ENCODE data around the gene RAB7A. TPM values are rescaled to one million over a fixed set of nuclear protein-coding genes. Genes with fewer than 3 reads are reported as not detected.
A peak's percentile ranks its signal among the peaks of the same experiment; 100 is the strongest.

The RAB7A gene
- total RNA-seq, 1 donor from 2014 or later = 149 TPM

DNA sequence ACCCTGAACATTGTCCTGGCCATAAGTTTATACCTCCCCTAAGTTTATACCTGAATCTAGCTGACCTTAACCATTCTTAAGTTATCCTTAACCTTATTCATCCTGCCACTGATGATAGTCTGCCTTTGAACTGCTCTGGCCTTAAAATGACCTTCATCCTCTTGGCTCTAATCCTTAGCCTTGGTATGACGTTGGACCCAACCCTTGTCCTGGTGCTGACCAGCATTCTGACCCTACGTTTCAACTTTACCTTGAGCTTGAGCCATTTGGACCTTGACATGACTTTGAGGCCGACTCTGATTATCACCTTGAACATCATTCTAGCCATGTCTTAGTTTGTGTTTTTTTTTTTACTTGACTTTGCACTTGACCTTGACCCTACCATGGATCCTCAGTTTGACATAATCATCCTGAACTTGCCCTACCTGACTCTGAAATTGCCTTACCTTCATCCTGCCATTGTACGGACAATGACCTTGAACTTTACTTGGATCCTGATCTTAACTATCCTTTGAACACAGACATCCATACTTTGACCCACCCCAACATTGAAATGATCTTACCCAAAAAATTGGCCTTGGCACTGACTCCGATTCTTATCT lies 92.3 kb downstream of the RAB7A start:
- Mint-ChIP-seq H3K27ac (ENCODE audit: unreplicated experiment) (no peak overlapping the region), H3K27me3 (ENCODE audit: low read depth) (no peaks in the 10 kb centered on the region), H3K36me3 (ENCODE audit: low read depth) (peaks cover 40% of the 10 kb centered on the region), H3K4me1 (no peaks in the 10 kb centered on the region), H3K4me3 (no peak overlapping the region), H3K9me3 (peaks cover 3% of the 10 kb centered on the region)
- no peak for DNase-seq (ENCODE audit: low read depth, low spot score)
- TF ChIP-seq, protein P1, sequence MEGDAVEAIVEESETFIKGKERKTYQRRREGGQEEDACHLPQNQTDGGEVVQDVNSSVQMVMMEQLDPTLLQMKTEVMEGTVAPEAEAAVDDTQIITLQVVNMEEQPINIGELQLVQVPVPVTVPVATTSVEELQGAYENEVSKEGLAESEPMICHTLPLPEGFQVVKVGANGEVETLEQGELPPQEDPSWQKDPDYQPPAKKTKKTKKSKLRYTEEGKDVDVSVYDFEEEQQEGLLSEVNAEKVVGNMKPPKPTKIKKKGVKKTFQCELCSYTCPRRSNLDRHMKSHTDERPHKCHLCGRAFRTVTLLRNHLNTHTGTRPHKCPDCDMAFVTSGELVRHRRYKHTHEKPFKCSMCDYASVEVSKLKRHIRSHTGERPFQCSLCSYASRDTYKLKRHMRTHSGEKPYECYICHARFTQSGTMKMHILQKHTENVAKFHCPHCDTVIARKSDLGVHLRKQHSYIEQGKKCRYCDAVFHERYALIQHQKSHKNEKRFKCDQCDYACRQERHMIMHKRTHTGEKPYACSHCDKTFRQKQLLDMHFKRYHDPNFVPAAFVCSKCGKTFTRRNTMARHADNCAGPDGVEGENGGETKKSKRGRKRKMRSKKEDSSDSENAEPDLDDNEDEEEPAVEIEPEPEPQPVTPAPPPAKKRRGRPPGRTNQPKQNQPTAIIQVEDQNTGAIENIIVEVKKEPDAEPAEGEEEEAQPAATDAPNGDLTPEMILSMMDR (conservative IDR thresholded peaks at IDR 0.05) = no peak

DNA sequence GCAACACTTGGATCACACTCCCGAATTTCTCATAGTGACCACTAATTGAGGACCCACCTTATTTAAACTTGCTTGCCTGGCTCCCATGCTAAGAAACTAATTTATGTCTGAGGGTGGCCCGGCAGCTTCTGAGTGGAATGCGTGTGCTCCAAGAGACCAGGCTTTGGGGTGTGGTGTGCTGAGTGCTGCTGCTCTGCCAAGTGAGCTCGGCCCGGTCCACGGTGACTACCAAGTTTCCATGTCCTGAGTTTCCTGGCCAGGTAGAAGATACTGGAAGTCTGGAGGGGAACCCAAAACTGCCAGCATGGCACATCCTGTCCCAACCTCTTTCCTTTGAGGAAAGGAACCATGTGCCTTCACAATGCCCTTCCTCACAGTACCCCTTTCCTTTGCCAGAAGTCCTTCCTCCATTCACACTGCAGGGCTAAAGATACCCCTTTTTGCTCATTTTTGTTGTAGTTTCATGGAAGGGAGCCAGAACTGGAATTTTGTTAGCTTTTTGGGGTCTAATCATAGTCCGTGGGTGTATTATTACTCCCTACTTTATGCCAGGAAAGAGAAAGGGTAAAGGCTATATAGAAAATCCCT lies 94.4 kb downstream of the RAB7A start:
- Mint-ChIP-seq H3K4me1 (peaks cover 4% of the 10 kb centered on the region), H3K9me3 (peaks cover 3% of the 10 kb centered on the region), H3K36me3 (ENCODE audit: low read depth) (peaks cover 33% of the 10 kb centered on the region), H3K27ac (ENCODE audit: unreplicated experiment) (no peak overlapping the region), H3K4me3 (no peak overlapping the region), H3K27me3 (ENCODE audit: low read depth) (no peaks in the 10 kb centered on the region)
- no peak for DNase-seq (ENCODE audit: low read depth, low spot score)
- TF ChIP-seq, protein P1 (conservative IDR thresholded peaks at IDR 0.05) = no peak

DNA sequence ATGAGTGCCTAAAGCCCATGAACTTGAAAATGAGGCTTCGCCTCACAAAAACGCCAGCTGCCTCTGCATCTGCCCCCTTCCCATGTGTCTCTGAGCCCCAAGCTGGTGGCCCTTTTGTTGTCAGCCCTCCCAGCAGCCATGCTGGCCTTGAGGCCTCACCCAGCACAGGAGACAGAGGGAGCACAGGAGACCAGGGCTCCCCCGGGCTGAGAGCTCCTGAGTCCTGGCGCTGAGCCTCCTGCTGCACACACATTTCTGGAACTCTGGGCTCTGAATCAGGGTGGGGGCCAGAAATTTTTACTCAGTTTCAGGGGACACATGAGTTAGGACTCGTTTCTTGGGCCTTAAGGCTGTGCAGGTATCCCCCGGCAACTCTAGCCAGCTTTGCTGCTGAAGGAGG lies 97.0 kb downstream of the RAB7A start:
- H3K36me3 Mint-ChIP-seq (ENCODE audit: low read depth) = peaks cover 22% of the 10 kb centered on the region
- H3K4me3 Mint-ChIP-seq = no peak overlapping the region
- peaks cover 3% of the 10 kb centered on the region for H3K9me3 Mint-ChIP-seq
- H3K27me3 Mint-ChIP-seq (ENCODE audit: low read depth) = no peaks in the 10 kb centered on the region
- TF ChIP-seq, protein P1 (conservative IDR thresholded peaks at IDR 0.05) = no peak
- H3K4me1 Mint-ChIP-seq = peaks cover 4% of the 10 kb centered on the region
- no peak for DNase-seq (ENCODE audit: low read depth, low spot score)
- no peak overlapping the region for H3K27ac Mint-ChIP-seq (ENCODE audit: unreplicated experiment)

DNA sequence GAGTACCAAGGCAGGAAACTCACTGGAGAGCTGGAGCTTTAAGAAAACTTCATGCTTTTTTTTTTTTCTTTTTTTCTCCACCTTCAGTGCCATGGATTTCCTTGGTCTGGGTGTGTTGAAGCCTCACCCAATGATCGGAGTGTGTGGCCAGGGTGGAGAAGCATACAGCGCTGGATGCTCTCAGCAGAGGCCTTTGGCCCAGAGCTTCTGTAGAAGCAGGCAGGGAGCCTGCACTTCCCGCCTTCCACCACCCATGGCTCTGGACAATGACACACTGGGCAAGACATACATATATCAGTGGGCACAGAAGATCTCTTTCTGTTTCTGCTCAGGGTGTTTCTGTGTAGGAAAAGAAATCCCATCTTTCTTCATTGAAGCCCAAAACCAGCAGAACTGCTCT lies 97.6 kb downstream of the RAB7A start:
- peaks cover under 1% of the 10 kb centered on the region for H3K9me3 Mint-ChIP-seq
- no peak for DNase-seq (ENCODE audit: low read depth, low spot score)
- H3K27me3 Mint-ChIP-seq (ENCODE audit: low read depth) = no peaks in the 10 kb centered on the region
- peak overlapping the region; percentile 50 for H3K27ac Mint-ChIP-seq (ENCODE audit: unreplicated experiment)
- TF ChIP-seq, protein P1 (conservative IDR thresholded peaks at IDR 0.05) = no peak
- H3K4me1 Mint-ChIP-seq = peaks cover 4% of the 10 kb centered on the region
- H3K36me3 Mint-ChIP-seq (ENCODE audit: low read depth) = peaks cover 16% of the 10 kb centered on the region
- no peak overlapping the region for H3K4me3 Mint-ChIP-seq

DNA sequence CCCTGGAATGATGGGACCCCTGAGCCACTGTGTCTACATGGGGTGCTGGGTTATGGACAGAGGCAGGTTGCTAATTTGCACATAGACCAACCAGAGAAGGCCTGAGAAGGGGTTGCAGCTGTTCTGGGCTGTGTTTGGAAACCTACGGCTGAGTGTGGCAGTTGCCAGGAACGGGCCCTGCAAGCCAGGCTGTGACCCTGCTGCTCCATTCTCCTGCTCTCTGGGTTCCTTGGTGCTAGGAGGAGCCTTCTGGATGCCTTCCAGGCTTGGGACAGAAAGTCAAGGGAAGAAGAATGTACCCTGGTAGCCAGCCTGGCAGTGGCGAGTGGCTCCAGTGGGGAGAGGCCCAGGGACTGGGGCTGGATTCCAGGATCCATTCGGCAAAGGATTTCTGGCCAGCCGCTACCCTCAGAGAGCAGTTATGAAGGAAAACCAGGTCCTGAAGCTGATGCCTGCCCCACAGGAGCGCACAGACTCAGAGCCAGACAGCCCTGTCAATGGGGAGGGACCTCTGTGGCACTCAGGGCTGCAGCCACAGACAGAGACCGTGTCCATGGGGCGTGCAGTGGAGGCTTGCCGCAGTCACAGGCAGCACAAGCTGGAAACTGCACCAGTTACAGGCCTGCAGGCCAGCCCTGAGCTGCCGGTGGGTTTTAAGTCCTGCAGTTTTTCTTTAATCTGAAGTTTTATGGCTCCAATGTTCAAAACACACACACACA lies 98.3 kb downstream of the RAB7A start:
- Mint-ChIP-seq H3K36me3 (ENCODE audit: low read depth) (peaks cover 9% of the 10 kb centered on the region), H3K4me3 (no peak overlapping the region), H3K4me1 (peaks cover 4% of the 10 kb centered on the region), H3K27me3 (ENCODE audit: low read depth) (no peaks in the 10 kb centered on the region), H3K9me3 (no peaks in the 10 kb centered on the region), H3K27ac (ENCODE audit: unreplicated experiment) (peak overlapping the region; percentile 50)
- no peak for DNase-seq (ENCODE audit: low read depth, low spot score)
- TF ChIP-seq, protein P1 (conservative IDR thresholded peaks at IDR 0.05) = no peak

Data from neural crest cell (in vitro differentiated cells).